Neural cell (in vitro differentiated cells): ENCODE results near the gene LHX4. TPM values are rescaled to one million over a fixed set of nuclear protein-coding genes. Genes with fewer than 3 reads are reported as not detected.

Experiments used
- H2AFZ ChIP-seq: fragments of 200-600, 300-800 bp; sonication (generic), shearing (Covaris generic); 2 replicates; pipeline ENCODE4 v1.6.0; 2014; ENCODE audit warnings: low read depth, mild to moderate bottlenecking, antibody characterized with exemption, low read length, moderate library complexity
- H3F3A ChIP-seq: fragments of 200-600 bp; shearing (Covaris generic); 2 replicates; pipeline ENCODE4 v1.6.1; 2016; ENCODE audit warnings: mild to moderate bottlenecking, moderate library complexity, mixed read lengths, antibody characterized with exemption, low read length; ENCODE audit not compliant: insufficient read depth, poor library complexity, severe bottlenecking
- H3K27ac ChIP-seq: fragments of 200-600, 300-800 bp; sonication (generic), shearing (Covaris generic); 2 replicates; pipeline ENCODE4 v1.5.1; 2014; ENCODE audit warnings: mild to moderate bottlenecking, low read length, moderate library complexity
- H3K27me3 ChIP-seq: fragments of 300-800, 200-600 bp; sonication (generic), shearing (Covaris generic); 2 replicates; pipeline ENCODE4 v1.6.0; 2014; ENCODE audit warnings: mild to moderate bottlenecking, low read depth, low read length, moderate library complexity; ENCODE audit not compliant: insufficient read depth
- H3K36me3 ChIP-seq: fragments of 300-800, 200-600 bp; sonication (generic), shearing (Covaris generic); 2 replicates; pipeline ENCODE4 v1.5.1; 2014; ENCODE audit warnings: mild to moderate bottlenecking, antibody characterized with exemption, low read length, moderate library complexity; ENCODE audit not compliant: insufficient read depth
- H3K4me2 ChIP-seq: fragments of 300-800, 200-600 bp; sonication (generic), shearing (Covaris generic); 2 replicates; pipeline ENCODE4 v1.6.0; 2014; ENCODE audit warnings: mild to moderate bottlenecking, low read length
- H3K4me3 ChIP-seq: fragments of 300-800, 200-600 bp; sonication (generic), shearing (Covaris generic); 2 replicates; pipeline ENCODE4 v1.5.1; 2014; ENCODE audit warnings: mild to moderate bottlenecking, low read length, moderate library complexity
- H3K79me2 ChIP-seq: fragments of 200-600 bp; shearing (Covaris generic); replicated peaks from 2 replicates; pipeline ENCODE4 v1.6.0; 2014; ENCODE audit warnings: mild to moderate bottlenecking, low read length, moderate library complexity; ENCODE audit not compliant: insufficient read depth
- H3K9ac ChIP-seq: fragments of 300-800, 200-600 bp; sonication (generic), shearing (Covaris generic); 2 replicates; pipeline ENCODE4 v1.6.1; 2016; ENCODE audit warnings: mild to moderate bottlenecking, low read length, mixed read lengths
- H3K9me2 ChIP-seq: fragments of 200-600 bp; shearing (Covaris generic); 2 replicates; pipeline ENCODE4 v1.6.1; 2016; ENCODE audit warnings: mild to moderate bottlenecking, low read length, mixed read lengths; ENCODE audit not compliant: insufficient read depth
- H3K9me3 ChIP-seq: fragments of 200-600, 300-800 bp; sonication (generic), shearing (Covaris generic); 2 replicates; pipeline ENCODE4 v1.6.1; 2016; ENCODE audit warnings: mild to moderate bottlenecking, mixed run types, low read length, moderate library complexity, mixed read lengths
- H4K20me1 ChIP-seq: fragments of 200-600 bp; shearing (Covaris generic); 2 replicates; pipeline ENCODE4 v1.6.1; 2016; ENCODE audit warnings: mild to moderate bottlenecking, mixed run types; ENCODE audit not compliant: insufficient read depth
- CTCF ChIP-seq: fragments of 450-650 bp; IDR thresholded peaks from 2 replicates; pipeline ENCODE4 v1.5.1; 2014; ENCODE audit warnings: antibody characterized with exemption, mild to moderate bottlenecking, moderate library complexity; ENCODE audit not compliant: poor library complexity, severe bottlenecking
- EP300 ChIP-seq: fragments of 450-650 bp; conservative IDR thresholded peaks from 2 replicates; pipeline ENCODE4 v1.6.1; 2014; ENCODE audit warnings: antibody characterized with exemption, mild to moderate bottlenecking, moderate library complexity; ENCODE audit not compliant: poor library complexity, severe bottlenecking
- EZH2 ChIP-seq: fragments of 200-600, 300-800 bp; shearing (Covaris generic), sonication (generic); IDR thresholded peaks from 2 replicates; pipeline ENCODE4 v1.6.1; 2014; ENCODE audit warnings: antibody characterized with exemption, low read length, borderline replicate concordance, mild to moderate bottlenecking; ENCODE audit not compliant: insufficient read depth, poor library complexity, severe bottlenecking
- MXI1 ChIP-seq: fragments of 450-650 bp; conservative IDR thresholded peaks from 2 replicates; pipeline ENCODE4 v1.6.1; 2014; ENCODE audit warnings: antibody characterized with exemption, mild to moderate bottlenecking; ENCODE audit not compliant: poor library complexity, severe bottlenecking
- POLR2AphosphoS5 ChIP-seq: IDR thresholded peaks from 2 replicates; pipeline ENCODE4 v1.6.1; 2012
- RAD21 ChIP-seq: fragments of 450-650 bp; conservative IDR thresholded peaks from 2 replicates; pipeline ENCODE4 v1.6.1; 2014; ENCODE audit warnings: antibody characterized with exemption, mild to moderate bottlenecking, moderate library complexity
- REST ChIP-seq: IDR thresholded peaks from 2 replicates; pipeline ENCODE4 v1.6.1; 2012; ENCODE audit warnings: borderline replicate concordance
- SMC3 ChIP-seq: fragments of 450-650 bp; conservative IDR thresholded peaks from 2 replicates; pipeline ENCODE4 v1.6.1; 2014; ENCODE audit warnings: antibody characterized with exemption, mild to moderate bottlenecking, moderate library complexity; ENCODE audit not compliant: poor library complexity
- TAF1 ChIP-seq: IDR thresholded peaks from 2 replicates; pipeline ENCODE4 v1.6.1; 2012; ENCODE audit warnings: low read depth
- polyA plus RNA-seq: library from polyadenylated mRNA; depleted of rRNA; stranded (reverse); fragments of >200 nt; gene quantifications from 2 replicates; pipeline ENCODE4 v1.2.3, GENCODE V29; 2014

Gene LHX4
- polyA plus RNA-seq, 1 donor from 2014 or later = not detected

- no peak for TF ChIP-seq POLR2AphosphoS5
- no peak for TF ChIP-seq MXI1
- no peak for TF ChIP-seq REST
- no peak for TF ChIP-seq TAF1
- TF ChIP-seq SMC3 = no peak
- TF ChIP-seq RAD21 = no peak
- no peak for TF ChIP-seq CTCF
- no peak for TF ChIP-seq EZH2
- TF ChIP-seq EP300 = no peak
- Histone ChIP-seq H3K36me3 (no peaks in the 10 kb centered on the region), H3K9ac (no peak overlapping the region), H3K4me2 (no peak overlapping the region), H3K79me2 (no peaks in the 10 kb centered on the region), H3K4me3 (no peak overlapping the region), H3K27ac (no peak overlapping the region), H2AFZ (no peak overlapping the region), H3K27me3 (no peaks in the 10 kb centered on the region), H3K9me2 (no peaks in the 10 kb centered on the region), H3K9me3 (no peaks in the 10 kb centered on the region), H3F3A (no peaks in the 10 kb centered on the region), H4K20me1 (no peaks in the 10 kb centered on the region)
Measured at GRCh38 chr1:180196436-180197003, 33.5 kb upstream of the LHX4 start.

- Histone ChIP-seq H3K4me3 (no peak overlapping the region), H3K79me2 (no peaks in the 10 kb centered on the region), H3K9me2 (no peaks in the 10 kb centered on the region), H3K9me3 (no peaks in the 10 kb centered on the region), H3K27me3 (no peaks in the 10 kb centered on the region), H3K36me3 (no peaks in the 10 kb centered on the region), H4K20me1 (no peaks in the 10 kb centered on the region), H3K9ac (no peak overlapping the region), H2AFZ (no peak overlapping the region), H3F3A (no peaks in the 10 kb centered on the region), H3K4me2 (no peak overlapping the region), H3K27ac (no peak overlapping the region)
- TF ChIP-seq EP300 = no peak
- no peak for TF ChIP-seq TAF1
- no peak for TF ChIP-seq MXI1
- no peak for TF ChIP-seq SMC3
- TF ChIP-seq REST = no peak
- TF ChIP-seq RAD21 = no peak
- TF ChIP-seq CTCF = no peak
- TF ChIP-seq EZH2 = no peak
- TF ChIP-seq POLR2AphosphoS5 = no peak
Measured at GRCh38 chr1:180197231-180197630, 32.8 kb upstream of the LHX4 start.
